ENCODE data around the gene ZFHX3.

- TF ChIP-seq CTCF (IDR thresholded peaks at IDR 0.05; ENCODE audit: low read depth, low read length, missing input control) (no peak), SP1 (IDR thresholded peaks at IDR 0.05) (no peak), FOXA2 (IDR thresholded peaks at IDR 0.05) (no peak), REST (IDR thresholded peaks at IDR 0.05) (no peak), TAF1 (conservative IDR thresholded peaks at IDR 0.05) (no peak), YY1 (IDR thresholded peaks at IDR 0.05) (no peak), MAX (IDR thresholded peaks at IDR 0.05) (no peak), ATF3 (IDR thresholded peaks at IDR 0.05) (no peak), JUND (IDR thresholded peaks at IDR 0.05) (no peak), RAD21 (IDR thresholded peaks at IDR 0.05) (no peak), NR2F2 (IDR thresholded peaks at IDR 0.05) (no peak)
These were observed 202.5 kb downstream of the ZFHX3 start for GRCh38 chr16:72845322-72846020.

Measured in liver (tissue), 3 donors.